Stimulated activated CD8-positive, alpha-beta memory T cell treated with anti-CD3 and anti-CD28 coated beads, Interleukin-4, amount 100 ng/mL, for 4 hours (primary cell): Measurements from ENCODE around the gene CCDC152.
"Not testable (repeated sequence)": the region's sequence is repeated elsewhere in the genome, so short reads cannot be mapped to it uniquely, and the experiment has no call there.

Experiments used
- DNase-seq, 2 donors: peaks; one replicate each; pipeline ENCODE4 v3.0.0-alpha.2; 2020; ENCODE audit warnings: low read depth in 2 of 2, low spot score in 1 of 2

CCDC152 gene

GRCh38 chr5:42756606-42757601 lies at the start of gene CCDC152:
Gene CCDC152, plus strand, starts transcription at chr5:42756818. Its CDS starts 2,304 bp downstream, at chr5:42759122.
- peak; percentile 26 to 30 for DNase-seq

- no peak for DNase-seq
Measured at GRCh38 chr5:42715785-42716184, 40.8 kb upstream of the CCDC152 start.

- no peak for DNase-seq
Measured at GRCh38 chr5:42718591-42718990, 38.0 kb upstream of the CCDC152 start.

GRCh38 chr5:42719034-42719433 lies 37.6 kb upstream of the CCDC152 start:
- DNase-seq, result no peak

GRCh38 chr5:42720251-42720650 lies 36.4 kb upstream of the CCDC152 start:
- DNase-seq, result no peak

- DNase-seq, result no peak
Measured at GRCh38 chr5:42721484-42721883, 35.1 kb upstream of the CCDC152 start.

GRCh38 chr5:42734531-42735058 lies 22.0 kb upstream of the CCDC152 start:
- not testable (repeated sequence) for DNase-seq

- DNase-seq, result no peak
Measured at GRCh38 chr5:42740920-42741319, 15.7 kb upstream of the CCDC152 start.

- DNase-seq, result no peak
Measured at GRCh38 chr5:42745426-42745825, 11.2 kb upstream of the CCDC152 start.

- no peak for DNase-seq
Measured at GRCh38 chr5:42745856-42746255, 10.8 kb upstream of the CCDC152 start.

GRCh38 chr5:42749020-42749419 lies 7.6 kb upstream of the CCDC152 start:
- no peak for DNase-seq

GRCh38 chr5:42750507-42750906 lies 6.1 kb upstream of the CCDC152 start:
- no peak for DNase-seq

GRCh38 chr5:42751044-42751443 lies 5.6 kb upstream of the CCDC152 start:
- DNase-seq, result no peak

- no peak for DNase-seq
Measured at GRCh38 chr5:42753099-42753498, 3.5 kb upstream of the CCDC152 start.

GRCh38 chr5:42759456-42759855 lies 2.8 kb downstream of the CCDC152 start:
- DNase-seq, result no peak

GRCh38 chr5:42760426-42760825 lies 3.8 kb downstream of the CCDC152 start:
- DNase-seq, result no peak

GRCh38 chr5:42761791-42762190 lies 5.2 kb downstream of the CCDC152 start:
- no peak for DNase-seq

GRCh38 chr5:42767491-42768105 lies 11.0 kb downstream of the CCDC152 start:
- no peak for DNase-seq

- DNase-seq, result no peak
Measured at GRCh38 chr5:42768106-42768504, 11.5 kb downstream of the CCDC152 start.

- DNase-seq, result no peak
Measured at GRCh38 chr5:42770003-42770402, 13.4 kb downstream of the CCDC152 start.

- DNase-seq, result no peak
Measured at GRCh38 chr5:42772265-42772993, 15.8 kb downstream of the CCDC152 start.
